ENCODE measurements around the gene SERPINA3. TPM values are rescaled to one million over a fixed set of nuclear protein-coding genes. Genes with fewer than 3 reads are reported as not detected.
"Not testable (repeated sequence)": the region's sequence is repeated elsewhere in the genome, so short reads cannot be mapped to it uniquely, and the experiment has no call there.

Gene SERPINA3
- total RNA-seq, 1 donor from 2014 or later, result 36.4 TPM

GRCh38 chr14:94573475-94574277 is 38.5 kb upstream of the SERPINA3 start:
- intact Hi-C loops (cut with DNase I), result no loop called here
- H3K9me3 ChIP-seq, result no peaks in the 10 kb centered on the region
- H3K4me1 ChIP-seq, result no peaks in the 10 kb centered on the region
- DNase-seq (no peak), ATAC-seq (no peak)
- no peaks in the 10 kb centered on the region for H3K27me3 ChIP-seq
- no peaks in the 10 kb centered on the region for H3K36me3 ChIP-seq
- no peak for TF ChIP-seq CTCF (IDR thresholded peaks at IDR 0.05)
- H3K4me3 ChIP-seq, result no peak overlapping the region
- no peak overlapping the region for H3K27ac ChIP-seq

DNA sequence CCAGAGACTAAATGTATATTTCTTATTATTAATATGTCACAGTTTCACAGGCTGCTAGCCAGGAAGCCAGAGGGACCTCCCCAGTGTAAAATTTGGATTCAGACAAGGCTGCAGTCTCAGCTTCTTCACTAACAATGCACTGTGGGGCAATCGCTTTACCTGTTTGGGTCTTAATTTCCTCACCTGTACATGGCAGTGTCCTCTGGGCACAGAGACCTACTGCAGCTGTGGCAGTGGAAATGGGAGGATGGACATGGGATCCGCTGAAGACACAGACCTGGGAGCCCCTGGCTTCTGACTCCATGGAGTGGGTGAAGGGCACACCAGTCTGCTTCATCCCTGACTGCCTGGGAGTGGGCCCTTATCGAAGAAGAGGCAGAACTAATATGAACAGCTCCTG is 37.9 kb upstream of the SERPINA3 start:
- DNase-seq (no peak), ATAC-seq (no peak)
- no peaks in the 10 kb centered on the region for H3K9me3 ChIP-seq
- H3K36me3 ChIP-seq, result no peaks in the 10 kb centered on the region
- intact Hi-C loops (cut with DNase I), result no loop called here
- no peaks in the 10 kb centered on the region for H3K4me1 ChIP-seq
- H3K4me3 ChIP-seq, result no peak overlapping the region
- no peak overlapping the region for H3K27ac ChIP-seq
- no peak for TF ChIP-seq CTCF (IDR thresholded peaks at IDR 0.05)
- H3K27me3 ChIP-seq, result no peaks in the 10 kb centered on the region

- TF ChIP-seq CTCF (IDR thresholded peaks at IDR 0.05), result no peak
- no peak overlapping the region for H3K27ac ChIP-seq
- no peak overlapping the region for H3K4me3 ChIP-seq
- intact Hi-C loops (cut with DNase I), result no loop called here
- ATAC-seq (no peak), DNase-seq (no peak)
- H3K27me3 ChIP-seq, result no peaks in the 10 kb centered on the region
- H3K9me3 ChIP-seq, result no peaks in the 10 kb centered on the region
- peaks cover 3% of the 10 kb centered on the region for H3K4me1 ChIP-seq
- H3K36me3 ChIP-seq, result no peaks in the 10 kb centered on the region
Observed at GRCh38 chr14:94575730-94576585, 36.2 kb upstream of the SERPINA3 start.

GRCh38 chr14:94577472-94577871 is 34.7 kb upstream of the SERPINA3 start:
- H3K27ac ChIP-seq, ATAC-seq: not testable (repeated sequence)

DNA sequence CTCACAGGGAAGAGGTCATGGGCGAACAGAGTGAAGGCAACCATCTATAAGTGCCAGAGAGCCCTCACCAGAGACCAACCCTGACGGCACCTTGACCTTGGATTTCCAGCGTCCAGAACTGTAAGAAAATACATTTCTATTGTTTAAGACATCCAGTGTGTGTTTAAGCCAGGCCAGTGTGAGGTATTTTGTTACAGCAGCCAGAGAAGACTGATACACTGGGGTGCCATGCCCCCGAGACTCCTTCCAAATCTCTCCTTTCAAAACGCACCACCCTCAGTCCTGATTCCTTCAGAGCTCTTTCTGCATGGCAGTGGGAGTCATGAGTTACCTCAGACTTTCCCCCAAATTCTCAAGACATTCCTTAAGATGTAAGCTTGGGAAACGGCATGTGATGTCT is 33.5 kb upstream of the SERPINA3 start:
- H3K27ac ChIP-seq, result no peak overlapping the region
- intact Hi-C loops (cut with DNase I), result no loop called here

More at GRCh38 chr14:94577472-94577871, 34.7 kb upstream of the SERPINA3 start:
- H3K36me3 ChIP-seq; H3K4me3 ChIP-seq; DNase-seq; H3K27me3 ChIP-seq; H3K4me1 ChIP-seq; H3K9me3 ChIP-seq; intact Hi-C loops (cut with DNase I): not testable (repeated sequence)

More for the DNA sequence above, 33.5 kb upstream of the SERPINA3 start:
- no peak for TF ChIP-seq CTCF (IDR thresholded peaks at IDR 0.05)
- DNase-seq (no peak), ATAC-seq (no peak)
- Histone ChIP-seq H3K4me1 (peaks cover 4% of the 10 kb centered on the region), H3K27me3 (no peaks in the 10 kb centered on the region), H3K4me3 (no peak overlapping the region), H3K36me3 (no peaks in the 10 kb centered on the region), H3K9me3 (no peaks in the 10 kb centered on the region)
